ENCODE measurements around the gene MACROH2A1.

DNA sequence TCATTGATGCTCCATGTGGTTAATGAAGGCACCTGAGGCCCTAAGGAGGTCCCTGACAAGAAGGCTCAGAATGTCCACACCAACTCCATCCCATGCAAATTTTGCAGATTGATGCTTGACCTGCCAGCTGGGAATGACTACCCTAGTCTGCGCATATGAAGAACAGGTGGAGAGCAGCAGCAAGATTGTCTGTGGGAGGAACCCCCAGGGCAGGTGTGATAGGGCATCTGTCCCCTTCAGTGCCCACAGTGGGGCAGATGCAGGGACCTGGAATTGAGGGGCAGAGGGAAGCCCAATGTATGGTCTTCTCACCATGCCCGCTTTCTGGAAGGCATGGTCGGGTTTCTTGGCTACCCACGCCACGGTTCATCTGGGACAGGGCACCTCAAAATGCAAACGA is 79.6 kb downstream of the MACROH2A1 start:
- TF ChIP-seq CTCF (IDR thresholded peaks at IDR 0.05; ENCODE audit: borderline replicate concordance, extremely low read depth, low read length, poor library complexity, severe bottlenecking) (no peak), EZH2 (IDR thresholded peaks at IDR 0.05; ENCODE audit: borderline replicate concordance, low read depth, low read length, severe bottlenecking) (no peak)

Data from DND-41 (cell line).